GM19025 (cell line): ENCODE data around the gene ERRFI1.

ENCODE experiments used
- ATAC-seq: cut with Tn5 transposase; IDR thresholded peaks from one replicate; pipeline ENCODE4 v1.9.1; 2021; ENCODE audit warnings: mild to moderate bottlenecking, low read depth, moderate library complexity; ENCODE audit not compliant: unreplicated experiment

The ERRFI1 gene

DNA sequence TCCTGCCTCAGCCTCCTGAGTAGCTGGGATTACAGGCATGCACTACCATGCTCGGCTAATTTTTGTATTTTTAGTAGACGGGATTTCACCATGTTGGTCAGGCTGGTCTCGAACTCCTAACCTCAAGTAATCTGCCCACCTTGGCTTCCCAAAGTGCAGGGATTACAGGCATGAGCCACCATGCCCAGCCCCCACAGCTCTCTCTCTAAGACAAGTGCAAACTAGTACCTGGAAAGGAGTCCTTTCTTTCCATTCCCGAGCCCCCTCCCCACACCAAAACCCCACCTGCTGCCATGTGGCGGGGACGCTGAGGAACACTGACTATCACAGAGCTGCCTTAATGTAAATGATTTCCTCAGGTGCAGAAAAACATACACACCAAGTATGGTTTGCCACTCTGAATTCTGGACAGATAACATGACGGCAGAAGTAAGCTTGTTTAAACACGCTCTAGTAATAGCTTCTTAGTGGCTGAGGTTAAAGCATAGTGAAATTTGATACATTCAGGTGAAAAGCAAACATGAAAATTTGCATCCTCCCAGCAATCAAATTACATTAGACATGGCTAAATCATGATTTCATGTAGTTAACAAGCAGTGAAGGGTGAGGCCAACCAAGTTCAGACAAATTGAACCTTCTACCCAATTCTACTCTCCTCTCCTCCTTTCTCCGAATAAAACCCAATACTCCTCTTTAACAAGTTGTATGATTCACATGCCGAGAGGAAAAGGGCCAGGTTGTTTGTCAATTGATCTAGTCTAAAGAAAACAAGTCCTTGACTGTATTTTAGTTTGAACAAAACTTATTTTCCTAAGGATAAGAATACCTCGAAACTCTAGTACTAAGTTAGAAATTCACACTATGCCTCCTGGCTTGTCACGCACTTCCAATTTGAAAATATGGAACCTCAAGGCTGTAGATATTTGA, 19.8 kb downstream of the ERRFI1 start:
- ATAC-seq = no peak

DNA sequence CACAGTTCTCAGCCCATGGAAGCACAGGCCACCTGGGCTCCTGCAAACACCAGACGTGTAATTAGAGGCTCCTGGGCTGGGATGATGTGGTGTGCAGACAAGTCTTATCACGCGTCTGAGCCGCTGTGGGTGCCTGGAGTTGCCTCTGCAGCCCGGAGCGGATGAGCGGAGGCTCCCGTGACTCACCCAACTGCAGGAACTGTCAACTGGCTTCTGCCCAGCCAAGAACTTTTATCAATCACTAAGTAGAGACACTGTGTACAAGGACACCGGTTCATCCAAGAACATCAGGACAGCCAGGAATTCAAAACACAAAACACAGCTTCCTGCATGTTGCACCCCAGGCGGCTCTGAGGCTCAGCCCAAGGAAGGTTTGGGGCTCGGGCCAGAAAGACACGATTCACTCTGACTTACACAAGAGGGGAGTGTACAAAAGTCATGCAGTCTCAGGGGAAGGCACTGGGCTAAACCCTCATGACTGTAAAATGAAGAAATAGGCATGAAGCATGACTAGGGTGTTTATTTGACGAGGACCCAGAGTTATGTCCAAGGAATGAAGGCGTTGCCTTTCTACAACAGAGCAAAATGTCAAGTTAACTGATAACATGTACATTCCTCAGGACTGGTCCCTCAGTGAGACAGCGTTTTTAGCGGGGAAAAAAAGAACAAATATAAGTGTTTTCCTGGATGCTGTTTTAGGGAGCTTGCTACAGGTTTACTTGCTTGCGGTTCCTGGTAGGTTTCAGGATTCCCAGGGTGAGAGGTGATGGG, 21.1 kb downstream of the ERRFI1 start:
- no peak for ATAC-seq

DNA sequence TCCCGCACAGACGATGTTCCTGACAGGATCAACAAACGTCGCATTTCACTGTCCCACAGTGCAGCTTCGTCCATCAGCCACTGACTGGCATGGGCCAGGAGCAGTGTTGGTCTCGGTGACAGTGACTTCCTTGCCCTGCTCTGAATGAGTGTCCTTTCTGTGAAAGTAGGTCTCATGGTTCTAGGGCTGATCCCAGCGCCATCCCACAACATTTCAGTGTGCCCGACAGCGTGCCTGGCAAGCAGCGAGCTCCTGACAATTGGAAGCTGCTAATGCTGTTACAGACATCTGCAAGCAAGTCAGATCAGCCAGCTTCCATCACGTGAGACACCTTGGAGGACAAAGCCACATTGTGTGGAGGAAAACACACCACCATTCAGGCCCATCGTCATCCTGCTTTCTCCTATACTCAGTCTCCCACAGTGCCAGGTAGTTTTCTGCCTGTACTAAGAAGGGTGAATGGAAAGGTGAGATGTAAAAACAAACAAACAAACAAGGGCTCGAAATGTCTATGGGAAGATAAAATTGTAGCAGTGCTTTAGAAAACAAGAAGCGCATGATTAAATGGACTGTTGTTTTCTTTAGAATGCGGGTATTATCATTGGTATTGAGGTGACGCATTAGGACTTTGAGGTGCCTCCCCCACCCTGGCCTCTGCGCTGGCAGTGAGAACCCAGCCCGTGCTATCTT, 21.9 kb downstream of the ERRFI1 start:
- no peak for ATAC-seq

DNA sequence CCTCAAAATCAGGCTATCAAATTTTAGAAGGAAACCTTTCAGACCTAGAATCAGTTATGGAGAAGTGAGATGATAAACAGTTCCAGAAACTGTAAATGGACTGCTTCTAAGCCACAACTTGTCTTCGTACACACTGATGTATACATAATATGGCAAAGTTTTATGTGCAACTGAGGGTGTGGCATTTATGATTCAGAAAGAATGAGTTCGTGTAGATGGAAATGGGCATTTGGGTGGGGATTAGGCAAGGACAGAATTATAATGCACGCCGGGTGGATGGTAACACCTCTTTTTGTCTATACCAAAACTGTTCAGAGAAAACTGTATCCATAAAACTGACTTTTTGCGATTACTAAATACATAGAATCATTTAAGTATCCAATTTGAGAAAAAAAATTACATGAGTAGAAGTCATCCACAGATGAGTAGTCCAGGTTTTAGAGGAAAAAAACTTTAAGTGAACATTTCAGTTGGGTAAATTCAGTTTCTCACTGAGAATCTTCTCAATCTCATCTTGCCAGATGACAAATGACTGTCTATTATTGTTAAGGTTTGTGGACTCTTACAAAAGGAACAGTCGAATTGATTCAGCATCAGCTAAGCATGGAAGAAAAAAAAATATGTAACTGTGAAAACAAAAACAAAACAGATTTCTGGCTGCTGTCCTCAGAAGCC, 22.5 kb downstream of the ERRFI1 start:
- no peak for ATAC-seq

DNA sequence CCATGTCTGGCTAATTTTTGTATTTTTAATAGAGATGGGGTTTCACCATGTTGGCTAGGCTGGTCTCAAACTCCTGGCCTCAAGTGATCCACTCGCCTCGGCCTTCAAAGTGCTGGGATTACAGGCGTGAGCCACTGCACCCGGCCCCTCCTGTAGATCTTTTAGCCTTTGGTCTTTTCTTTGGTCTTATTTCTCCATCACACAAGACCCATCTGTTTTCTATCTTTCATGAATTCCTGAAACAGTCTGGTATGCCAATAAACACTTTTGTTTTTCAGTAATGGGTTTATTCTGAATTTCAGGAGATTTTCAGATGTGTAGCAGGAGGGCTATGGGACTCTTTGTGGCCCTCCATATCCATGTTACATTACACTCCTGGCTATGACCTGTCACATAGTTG, 23.2 kb downstream of the ERRFI1 start:
- no peak for ATAC-seq

DNA sequence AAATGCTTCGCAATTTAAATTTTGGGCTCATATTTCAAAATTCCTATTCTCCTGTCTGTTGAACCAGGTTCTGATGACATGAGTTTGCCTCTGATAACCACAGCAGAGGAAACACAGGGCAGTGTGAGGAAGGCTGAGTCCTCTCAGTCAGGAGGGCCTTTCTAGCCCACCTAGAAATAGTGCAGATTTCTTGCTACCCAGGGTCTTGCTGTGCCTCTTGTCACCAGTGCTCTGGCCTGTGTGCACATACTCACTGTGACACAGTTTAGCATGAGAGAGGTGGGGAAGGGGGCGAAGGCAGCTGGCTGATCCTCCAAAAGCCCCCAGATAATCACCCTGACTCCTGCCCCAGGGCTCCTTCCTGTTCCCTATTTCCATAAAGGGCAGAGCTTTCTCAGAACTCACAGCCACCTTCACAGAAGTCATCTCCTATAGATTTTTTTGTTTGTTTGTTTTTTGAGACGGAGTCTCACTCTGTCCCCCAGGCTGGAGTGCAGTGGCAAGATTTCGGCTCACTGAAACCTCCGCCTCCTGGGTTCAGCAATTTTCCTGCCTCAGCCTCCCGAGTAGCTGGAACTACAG, 23.7 kb downstream of the ERRFI1 start:
- ATAC-seq = no peak

DNA sequence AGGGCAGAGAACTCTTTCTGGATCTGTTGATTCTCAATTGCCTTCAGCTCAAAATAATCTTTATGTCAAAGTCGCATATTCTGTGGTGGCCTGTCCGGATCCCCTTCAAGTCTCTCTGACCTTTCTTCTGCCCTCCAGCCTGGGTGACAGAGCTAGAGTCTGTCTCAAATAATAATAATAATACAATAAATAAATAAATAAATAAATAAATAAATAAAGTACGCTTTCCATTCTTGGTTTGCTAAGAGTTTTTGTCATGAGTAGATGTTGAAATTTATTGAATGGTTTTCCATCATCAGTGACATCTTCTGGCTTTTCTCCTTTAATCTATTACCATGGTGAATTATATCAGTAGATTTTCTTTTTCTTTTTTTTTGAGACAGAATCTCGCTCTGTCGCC, 30.7 kb downstream of the ERRFI1 start:
- ATAC-seq = no peak

DNA sequence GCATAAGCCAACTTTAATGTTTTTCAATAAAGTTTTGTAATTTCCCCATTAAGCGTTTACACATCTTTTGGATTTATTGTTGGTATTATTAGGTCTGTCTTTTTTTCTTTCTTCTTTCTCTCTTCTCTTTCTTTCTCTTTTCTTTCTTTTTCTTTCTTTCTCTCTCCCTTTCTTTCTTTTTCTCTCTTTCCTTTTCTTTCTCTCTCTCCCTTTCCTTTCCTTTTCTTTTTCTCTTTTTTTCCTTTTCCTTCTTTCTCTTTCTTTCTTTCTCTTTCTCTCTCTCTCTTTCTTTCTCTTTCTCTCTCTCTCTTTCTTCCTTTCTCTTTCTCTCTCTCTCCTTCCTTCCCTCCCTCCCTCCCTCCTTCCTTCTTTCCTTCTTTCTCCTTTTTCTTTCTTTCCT, 31.3 kb downstream of the ERRFI1 start:
- ATAC-seq = no peak

DNA sequence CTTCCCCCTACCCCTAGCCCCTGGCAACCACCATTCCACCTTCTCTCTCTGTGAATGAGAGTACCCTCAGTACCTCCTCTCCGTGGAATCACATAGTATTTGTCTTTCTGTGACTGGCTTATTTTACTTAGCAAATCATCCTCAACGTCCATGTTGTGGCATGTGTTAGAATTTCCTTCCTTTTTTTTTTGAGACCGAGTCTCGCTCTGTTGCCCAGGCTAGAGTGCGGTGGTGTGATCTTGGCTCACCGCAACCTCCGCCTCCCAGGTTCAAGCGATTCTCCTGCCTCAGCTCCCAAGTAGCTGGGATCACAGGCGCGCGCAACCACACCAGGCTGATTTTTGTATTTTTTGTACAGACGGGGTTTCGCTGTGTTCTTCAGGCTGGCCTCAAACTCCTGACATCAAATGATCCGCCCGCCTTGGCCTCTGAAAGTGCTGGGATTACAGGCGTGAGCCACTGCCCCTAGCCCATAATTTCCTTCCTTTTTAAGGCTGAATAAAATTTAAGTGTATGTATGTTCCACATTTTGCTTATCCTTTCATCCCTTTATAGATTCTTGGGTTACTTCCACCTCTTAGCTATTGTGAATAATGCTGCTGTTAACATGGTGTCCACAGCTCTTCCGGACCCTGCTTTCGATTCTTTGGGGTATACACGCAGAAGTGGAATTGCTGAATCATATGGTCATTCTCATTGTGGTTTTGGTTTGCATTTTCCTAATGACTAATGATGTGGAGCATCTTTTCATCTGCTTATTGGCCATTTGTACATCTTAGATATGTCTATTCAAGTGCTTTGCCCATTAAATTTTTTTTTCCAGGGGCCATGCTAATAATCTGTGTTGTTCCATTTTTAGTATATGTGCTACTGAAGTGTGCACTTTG, 32.3 kb downstream of the ERRFI1 start:
- ATAC-seq = peak; percentile 73

DNA sequence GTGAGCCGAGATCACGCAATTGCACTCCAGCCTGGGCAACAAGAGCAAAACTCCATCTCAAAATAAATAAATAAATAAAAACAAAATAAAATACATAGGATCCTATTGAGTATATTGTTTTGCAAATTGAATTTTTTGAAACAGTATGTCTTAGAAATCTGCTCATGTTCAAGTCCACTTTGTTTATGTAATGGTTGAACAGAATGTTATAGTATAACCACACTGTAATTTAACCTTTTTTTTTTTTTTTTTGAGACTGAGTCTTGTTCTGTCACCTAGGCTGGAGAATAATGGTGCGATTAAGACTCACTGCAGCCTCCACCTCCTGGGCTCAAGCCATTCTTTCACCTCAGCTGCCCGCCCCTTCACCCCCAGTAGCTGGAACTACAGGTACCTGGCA, 33.2 kb downstream of the ERRFI1 start:
- ATAC-seq = no peak

DNA sequence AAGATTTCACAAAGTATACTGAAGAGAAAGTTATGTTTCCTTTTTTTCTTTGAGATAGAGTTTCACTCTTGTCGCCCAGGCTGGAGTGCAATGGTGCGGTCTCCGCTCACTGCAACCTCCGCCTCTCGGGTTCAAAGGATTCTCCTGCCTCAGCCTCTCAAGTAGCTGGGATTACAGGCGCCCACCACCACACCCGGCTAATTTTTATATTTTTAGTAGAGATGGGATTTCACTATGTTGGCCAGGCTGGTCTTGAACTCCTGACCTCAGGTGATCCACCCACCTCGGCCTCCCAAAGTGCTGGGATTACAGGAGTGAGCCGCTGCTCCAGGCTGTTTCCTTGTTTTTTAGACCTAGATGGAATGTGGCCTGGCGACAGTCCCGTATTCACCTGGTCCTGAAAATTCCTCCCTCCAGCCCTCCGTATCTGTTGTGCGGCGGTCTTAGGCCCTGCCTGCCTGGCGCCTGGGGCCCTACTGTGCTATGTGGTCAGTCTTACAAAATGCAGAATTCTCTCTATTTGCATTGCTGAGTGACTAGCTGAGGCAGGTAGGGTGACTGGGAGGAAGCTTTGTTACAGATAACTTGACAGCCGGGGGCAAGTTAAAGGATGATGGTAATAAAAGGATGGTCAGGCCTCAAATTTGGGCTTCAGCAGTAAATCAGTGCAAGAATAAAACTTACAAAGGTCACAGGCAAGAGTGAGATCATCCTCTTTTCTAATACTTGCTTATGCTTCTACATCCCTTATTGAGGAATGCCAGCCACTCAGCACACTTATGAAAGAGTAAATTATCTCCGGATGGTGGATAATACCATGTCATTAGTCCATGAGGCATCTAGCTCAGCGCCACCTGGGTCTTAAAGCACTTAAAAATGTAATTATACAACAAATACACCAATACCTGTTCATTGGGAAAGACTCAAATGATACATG, 34.3 kb downstream of the ERRFI1 start:
- no peak for ATAC-seq

DNA sequence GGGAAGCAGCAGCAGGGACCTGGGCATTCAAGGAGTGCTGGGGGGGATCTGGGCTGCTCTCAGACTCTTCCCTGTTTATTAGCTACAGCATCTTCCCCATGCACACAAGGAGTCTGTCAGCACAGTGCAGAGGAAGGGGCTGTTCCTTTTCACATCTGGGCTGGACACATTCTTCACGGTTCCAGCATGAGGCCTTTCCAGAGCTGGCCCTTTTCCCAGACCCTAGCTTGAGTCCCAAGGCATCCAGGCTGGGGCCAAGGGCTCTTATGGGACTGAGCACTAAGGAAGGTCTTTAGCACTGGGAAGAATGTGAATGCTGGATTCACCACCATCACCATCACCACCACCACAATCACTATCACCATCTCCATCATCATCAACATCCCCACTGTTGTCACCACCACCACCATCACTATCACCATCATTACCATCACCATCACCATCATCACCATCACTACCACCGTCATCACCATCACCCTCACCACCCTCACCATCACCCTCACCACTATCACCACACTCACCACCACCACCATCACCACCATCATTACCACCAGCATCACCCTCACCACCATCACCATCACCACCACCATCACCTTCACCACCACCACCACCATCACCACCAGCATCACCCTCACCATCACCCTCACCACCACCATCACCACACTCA, 36.2 kb downstream of the ERRFI1 start:
- ATAC-seq = no peak

DNA sequence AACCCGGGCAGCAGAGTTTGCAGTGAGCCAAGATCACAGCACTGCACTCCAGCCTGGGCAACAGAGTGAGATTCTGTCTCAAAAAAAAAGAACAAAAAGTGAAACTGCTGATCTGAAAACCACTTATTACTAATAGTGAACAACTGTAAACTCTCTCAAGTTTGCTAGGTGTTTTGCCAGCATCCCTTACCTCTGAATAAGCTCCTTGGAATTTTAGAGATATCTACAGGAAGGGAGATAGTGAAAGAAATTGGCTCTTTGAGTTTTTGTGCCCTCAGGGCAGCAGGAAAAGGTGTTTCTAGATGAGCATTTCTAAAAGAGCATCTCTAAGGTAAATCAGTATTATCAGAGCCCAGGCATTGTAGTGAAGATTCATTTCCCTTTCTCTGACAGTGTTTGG, 37.5 kb downstream of the ERRFI1 start:
- no peak for ATAC-seq

DNA sequence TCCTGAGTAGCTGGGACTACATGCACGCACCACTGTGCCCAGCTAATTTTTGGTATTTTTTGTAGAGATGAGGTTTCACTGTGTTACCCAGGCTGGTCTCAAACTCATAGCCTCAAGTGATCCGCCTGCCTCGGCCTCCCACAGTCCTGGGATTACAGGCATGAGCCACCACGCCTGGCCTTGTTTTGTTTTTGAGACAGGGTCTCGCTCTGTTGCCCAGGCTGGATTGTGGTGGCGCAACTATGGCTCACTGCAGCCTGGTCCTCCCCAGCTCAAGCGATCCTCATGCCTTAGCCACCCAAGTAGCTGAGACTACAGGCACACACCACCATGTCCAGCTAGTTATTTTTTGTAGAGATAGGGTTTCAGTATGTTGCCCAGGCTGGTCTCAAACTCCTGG, 38.6 kb downstream of the ERRFI1 start:
- no peak for ATAC-seq

DNA sequence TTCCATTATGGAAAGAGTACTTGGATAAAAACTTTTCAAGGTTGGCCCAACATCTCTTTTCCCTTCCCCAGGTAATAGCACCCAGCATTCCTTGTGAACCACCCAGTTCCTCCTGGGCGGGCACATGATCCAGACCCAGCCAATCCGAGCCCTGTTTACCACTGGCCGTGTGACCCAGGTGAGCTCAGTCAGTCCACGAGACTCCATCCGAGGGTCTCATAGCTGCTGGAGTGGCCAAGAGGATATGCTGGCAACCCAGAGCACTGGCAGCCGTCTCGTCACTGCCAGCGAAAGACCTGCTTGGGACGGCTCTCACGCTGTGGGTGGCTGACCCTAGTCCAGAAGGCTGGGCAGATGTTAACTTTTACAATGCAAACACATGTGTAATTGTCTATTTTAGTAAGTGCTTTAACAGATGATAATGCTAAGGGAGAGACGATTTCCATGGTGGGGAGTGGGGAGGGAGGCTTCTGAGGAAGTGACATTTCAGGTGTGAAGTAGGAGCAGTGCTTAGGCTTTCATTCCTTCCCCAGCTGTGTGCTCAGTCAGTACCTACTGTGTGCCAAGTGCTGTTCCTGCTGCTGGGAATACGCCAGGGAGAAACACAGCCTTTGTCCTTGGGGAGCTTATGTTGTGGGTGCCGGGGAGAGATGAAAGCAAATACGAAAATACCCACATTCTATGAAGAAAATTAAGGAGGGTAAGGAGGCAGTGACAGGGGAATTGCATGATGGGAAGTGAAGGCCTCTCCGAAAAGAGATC, 40.1 kb downstream of the ERRFI1 start:
- no peak for ATAC-seq

DNA sequence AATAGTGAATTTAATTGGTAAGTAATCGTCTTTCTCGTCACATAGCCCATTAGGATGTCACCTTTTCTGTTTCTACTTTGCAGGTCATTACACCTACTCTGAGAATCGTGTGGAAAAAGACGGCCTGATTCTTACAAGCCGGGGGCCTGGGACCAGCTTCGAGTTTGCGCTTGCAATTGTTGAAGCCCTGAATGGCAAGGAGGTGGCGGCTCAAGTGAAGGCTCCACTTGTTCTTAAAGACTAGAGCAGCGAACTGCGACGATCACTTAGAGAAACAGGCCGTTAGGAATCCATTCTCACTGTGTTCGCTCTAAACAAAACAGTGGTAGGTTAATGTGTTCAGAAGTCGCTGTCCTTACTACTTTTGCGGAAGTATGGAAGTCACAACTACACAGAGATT, 41.3 kb downstream of the ERRFI1 start:
- no peak for ATAC-seq
